HCT116 (cell line): ENCODE results near the gene ATRAID. TPM values are rescaled to one million over a fixed set of nuclear protein-coding genes. Genes with fewer than 3 reads are reported as not detected.

Experiments
- ATAC-seq: fragments of 200-7000 bp; cut with Tn5 transposase; 2 replicates; pipeline ENCODE4 v1.9.1; 2020; ENCODE audit warnings: mild to moderate bottlenecking, moderate library complexity
- BruUV-seq: library from RNA; stranded (reverse); fragments of 400-500 nt; replicated peaks from 2 replicates; lab custom pipeline; 2021; lab: Mats Ljungman, UMichigan
- CTCF ChIA-PET: fragments of 300-600 bp; sonication (Branson Sonifier 250); formaldehyde crosslinking; loops from one replicate; lab custom pipeline; 2021; ENCODE audit warnings: antibody characterized with exemption; lab: Charles Lee
- POLR2A ChIA-PET: fragments of 300-600, 350-600 bp; sonication (Branson Sonifier 250); formaldehyde crosslinking; loops from one replicate; lab custom pipeline; 2021; ENCODE audit warnings: antibody characterized with exemption; lab: Charles Lee
- RAD21 ChIA-PET, 2 experiments: fragments of 300-600 bp; sonication (Branson Sonifier 250); formaldehyde crosslinking; loops; one replicate each; lab custom pipeline; 2023; ENCODE audit warnings: low total read pairs in 2 of 2; ENCODE audit not compliant: uncharacterized antibody in 2 of 2, unreplicated experiment in 2 of 2, low non-redundant PET in 1 of 2; lab: Charles Lee
- DNase-seq: peaks from one replicate; pipeline ENCODE4 v3.0.0-alpha.2; 2010; ENCODE audit warnings: low read depth, low spot score
- H2AFZ ChIP-seq: fragments of 200-600 bp; shearing (Covaris generic), sonication (generic); 2 replicates; pipeline ENCODE4 v1.6.1; 2017; ENCODE audit warnings: low read depth, mixed run types, mixed read lengths, antibody characterized with exemption, low read length; ENCODE audit not compliant: poor library complexity, severe bottlenecking
- H3K27ac ChIP-seq: 2 replicates; pipeline ENCODE4 v1.5.1; 2012; ENCODE audit warnings: low read depth, low read length
- H3K27me3 ChIP-seq: fragments of 200-600 bp; sonication (generic); 2 replicates; pipeline ENCODE4 v1.6.1; 2016; ENCODE audit warnings: mixed run types, low read length, mixed read lengths; ENCODE audit not compliant: insufficient read depth
- H3K36me3 ChIP-seq, 2 experiments: fragments of 200-500 bp in 1 of 2; fragments of 200-600 bp in 1 of 2; sonication (Bioruptor generic) in 1 of 2; sonication (generic) in 1 of 2; 2 replicates each; pipeline versions ENCODE4 v1.5.1 to v1.6.1; 2014 to 2016; ENCODE audit warnings: low read length in 2 of 2, inconsistent platforms in 1 of 2, mixed read lengths in 1 of 2, mixed run types in 1 of 2; ENCODE audit not compliant: insufficient read depth in 2 of 2, control insufficient read depth in 1 of 2
- H3K4me1 ChIP-seq, 2 experiments: fragments of 200-600 bp in 1 of 2; sonication (generic) in 1 of 2; 2 replicates each; pipeline versions ENCODE4 v1.5.1 to v1.6.1; 2012 to 2017; ENCODE audit warnings: low read length in 2 of 2, inconsistent platforms in 1 of 2, mild to moderate bottlenecking in 1 of 2, mixed read lengths in 1 of 2, mixed run types in 1 of 2, moderate library complexity in 1 of 2; ENCODE audit not compliant: insufficient read depth in 2 of 2, control insufficient read depth in 1 of 2
- H3K4me2 ChIP-seq: fragments of 200-600 bp; sonication (generic); 2 replicates; pipeline ENCODE4 v1.6.1; 2017; ENCODE audit warnings: mixed run types, low read length, mixed read lengths
- H3K4me3 ChIP-seq, 2 experiments: fragments of 200-600 bp in 1 of 2; sonication (generic) in 1 of 2; replicated peaks in 1 of 2; 2 replicates each; pipeline ENCODE4 v1.5.1; 2011 to 2016; ENCODE audit warnings: low read length in 2 of 2, control low read depth in 1 of 2, low read depth in 1 of 2, mild to moderate bottlenecking in 1 of 2, mixed read lengths in 1 of 2, mixed run types in 1 of 2
- H3K79me2 ChIP-seq: fragments of 200-600 bp; sonication (generic); 2 replicates; pipeline ENCODE4 v1.6.1; 2017; ENCODE audit warnings: mild to moderate bottlenecking, mixed run types, low read length, moderate library complexity, mixed read lengths; ENCODE audit not compliant: insufficient read depth
- H3K9ac ChIP-seq: fragments of 200-600 bp; sonication (generic); 2 replicates; pipeline ENCODE4 v1.6.1; 2016; ENCODE audit warnings: low read length, mixed read lengths
- H3K9me2 ChIP-seq: fragments of 200-600 bp; sonication (generic), shearing (Covaris generic); 2 replicates; pipeline ENCODE4 v1.6.1; 2017; ENCODE audit warnings: mixed run types, mild to moderate bottlenecking, moderate library complexity; ENCODE audit not compliant: insufficient read depth
- H3K9me3 ChIP-seq, 2 experiments: fragments of 200-500 bp in 1 of 2; fragments of 200-600 bp in 1 of 2; sonication (Bioruptor generic) in 1 of 2; sonication (generic) in 1 of 2; 2 replicates each; pipeline ENCODE4 v1.6.1; 2014 to 2017; ENCODE audit warnings: low read length in 2 of 2, mixed read lengths in 2 of 2, inconsistent platforms in 1 of 2, low read depth in 1 of 2, mild to moderate bottlenecking in 1 of 2, mixed run types in 1 of 2, moderate library complexity in 1 of 2; ENCODE audit not compliant: control insufficient read depth in 1 of 2, insufficient read depth in 1 of 2
- H4K20me1 ChIP-seq: fragments of 200-600 bp; sonication (generic), shearing (Covaris generic); 2 replicates; pipeline ENCODE4 v1.6.1; 2017; ENCODE audit warnings: mixed run types, mild to moderate bottlenecking, moderate library complexity; ENCODE audit not compliant: insufficient read depth
- ATF3 ChIP-seq: IDR thresholded peaks from 2 replicates; pipeline ENCODE4 v1.6.1; 2012
- CBX3 ChIP-seq: IDR thresholded peaks from 2 replicates; pipeline ENCODE4 v1.6.1; 2012; ENCODE audit warnings: low read depth
- EGR1 ChIP-seq: IDR thresholded peaks from 2 replicates; pipeline ENCODE4 v1.6.1; 2012; ENCODE audit warnings: low read depth
- ELF1 ChIP-seq: IDR thresholded peaks from 2 replicates; pipeline ENCODE4 v1.6.1; 2012; ENCODE audit warnings: low read depth, borderline replicate concordance
- EZH2phosphoT487 ChIP-seq: fragments of 200-600 bp; IDR thresholded peaks from 2 replicates; pipeline ENCODE4 v1.6.1; 2018; ENCODE audit warnings: antibody characterized with exemption, borderline replicate concordance
- FOSL1 ChIP-seq: IDR thresholded peaks from 2 replicates; pipeline ENCODE4 v1.6.1; 2012; ENCODE audit warnings: low read depth
- JUND ChIP-seq: IDR thresholded peaks from 2 replicates; pipeline ENCODE4 v1.6.1; 2012
- POLR2A ChIP-seq: IDR thresholded peaks from 2 replicates; pipeline ENCODE4 v1.7.0; 2011; ENCODE audit warnings: borderline replicate concordance; ENCODE audit not compliant: insufficient read depth, insufficient read length; ENCODE audit errors: extremely low read depth
- POLR2AphosphoS5 ChIP-seq: IDR thresholded peaks from 2 replicates; pipeline ENCODE4 v1.6.1; 2011; ENCODE audit warnings: mild to moderate bottlenecking, low read depth, low read length, moderate library complexity
- RAD21 ChIP-seq: IDR thresholded peaks from 2 replicates; pipeline ENCODE4 v1.6.1; 2012; ENCODE audit warnings: low read depth, mild to moderate bottlenecking
- SP1 ChIP-seq: IDR thresholded peaks from 2 replicates; pipeline ENCODE4 v1.6.1; 2012; ENCODE audit warnings: low read depth
- intact Hi-C: fragments of 100-400 bp; cut with micrococcal nuclease; formaldehyde crosslinking; loops from 2 replicates; pipeline ENCODE4 v1.10.0; 2022
- total RNA-seq: library from RNA; stranded (reverse); gene quantifications from one replicate; pipeline ENCODE4 v1.2.1, GENCODE V29; 2021; ENCODE audit not compliant: unreplicated experiment
- TF ChIP-seq, protein P1 (sequence below): IDR thresholded peaks from 2 replicates; pipeline ENCODE4 v1.6.1; 2012
- TF ChIP-seq, protein P2 (sequence below), 3 experiments: fragments of 200-600 bp in 1 of 3; sonication (generic) in 1 of 3; IDR thresholded peaks in 2 of 3; conservative IDR thresholded peaks in 1 of 3; 2 replicates each; pipeline ENCODE4 v1.5.1; 2012 to 2017; ENCODE audit warnings: low read depth in 2 of 3, low read length in 2 of 3, antibody characterized with exemption in 1 of 3, borderline replicate concordance in 1 of 3, control low read depth in 1 of 3, mild to moderate bottlenecking in 1 of 3, mixed read lengths in 1 of 3, mixed run types in 1 of 3, moderate library complexity in 1 of 3; ENCODE audit not compliant: insufficient read depth in 1 of 3

The ATRAID gene
- total RNA-seq, 1 experiment from 2014 or later = 93.6 TPM

DNA sequence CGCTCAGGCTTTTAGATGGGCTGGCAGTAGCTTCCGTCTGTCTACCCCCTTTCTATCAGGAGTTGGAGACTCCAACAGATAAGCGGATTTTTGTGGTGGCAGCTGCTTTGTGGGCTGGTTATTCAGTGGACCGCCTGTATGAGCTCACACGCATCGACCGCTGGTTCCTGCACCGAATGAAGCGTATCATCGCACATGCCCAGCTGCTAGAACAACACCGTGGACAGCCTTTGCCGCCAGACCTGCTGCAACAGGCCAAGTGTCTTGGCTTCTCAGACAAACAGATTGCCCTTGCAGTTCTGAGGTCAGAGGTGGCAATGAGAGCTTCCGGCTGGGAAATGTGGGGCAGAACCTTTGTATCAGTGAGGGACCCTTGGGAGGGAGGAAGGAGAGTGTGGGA is 20.1 kb downstream of the ATRAID start:
- CTCF ChIA-PET = no interaction called here
- RAD21 ChIA-PET = no interaction called here
- TF ChIP-seq CBX3 (no peak), ELF1 (no peak), ATF3 (no peak), EGR1 (no peak), POLR2A (no peak), POLR2AphosphoS5 (no peak), JUND (no peak), EZH2phosphoT487 (no peak), SP1 (no peak), RAD21 (no peak), FOSL1 (no peak)
- TF ChIP-seq, protein P1, sequence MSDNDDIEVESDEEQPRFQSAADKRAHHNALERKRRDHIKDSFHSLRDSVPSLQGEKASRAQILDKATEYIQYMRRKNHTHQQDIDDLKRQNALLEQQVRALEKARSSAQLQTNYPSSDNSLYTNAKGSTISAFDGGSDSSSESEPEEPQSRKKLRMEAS = no peak
- TF ChIP-seq, protein P2, sequence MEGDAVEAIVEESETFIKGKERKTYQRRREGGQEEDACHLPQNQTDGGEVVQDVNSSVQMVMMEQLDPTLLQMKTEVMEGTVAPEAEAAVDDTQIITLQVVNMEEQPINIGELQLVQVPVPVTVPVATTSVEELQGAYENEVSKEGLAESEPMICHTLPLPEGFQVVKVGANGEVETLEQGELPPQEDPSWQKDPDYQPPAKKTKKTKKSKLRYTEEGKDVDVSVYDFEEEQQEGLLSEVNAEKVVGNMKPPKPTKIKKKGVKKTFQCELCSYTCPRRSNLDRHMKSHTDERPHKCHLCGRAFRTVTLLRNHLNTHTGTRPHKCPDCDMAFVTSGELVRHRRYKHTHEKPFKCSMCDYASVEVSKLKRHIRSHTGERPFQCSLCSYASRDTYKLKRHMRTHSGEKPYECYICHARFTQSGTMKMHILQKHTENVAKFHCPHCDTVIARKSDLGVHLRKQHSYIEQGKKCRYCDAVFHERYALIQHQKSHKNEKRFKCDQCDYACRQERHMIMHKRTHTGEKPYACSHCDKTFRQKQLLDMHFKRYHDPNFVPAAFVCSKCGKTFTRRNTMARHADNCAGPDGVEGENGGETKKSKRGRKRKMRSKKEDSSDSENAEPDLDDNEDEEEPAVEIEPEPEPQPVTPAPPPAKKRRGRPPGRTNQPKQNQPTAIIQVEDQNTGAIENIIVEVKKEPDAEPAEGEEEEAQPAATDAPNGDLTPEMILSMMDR (IDR thresholded peaks at IDR 0.05 in 2 of 3, conservative IDR thresholded peaks at IDR 0.05 in 1 of 3; ENCODE audit: borderline replicate concordance in 1 of 3, insufficient read depth in 1 of 3, low read depth in 2 of 3, low read length in 2 of 3) = no peak

More for the DNA sequence above, 20.1 kb downstream of the ATRAID start:
- Histone ChIP-seq H4K20me1 (peaks cover 9% of the 10 kb centered on the region), H3K27me3 (no peaks in the 10 kb centered on the region), H3K4me3 (no peak overlapping the region), H3K4me2 (no peak overlapping the region), H3K9ac (no peak overlapping the region), H3K27ac (no peak overlapping the region), H3K9me2 (no peaks in the 10 kb centered on the region), H3K79me2 (peaks cover 4% of the 10 kb centered on the region; the same call in 1 of the 2 replicates), H3K9me3 (no peaks in the 10 kb centered on the region), H3K4me1 (no peaks in the 10 kb centered on the region), H2AFZ (no peak overlapping the region), H3K36me3 (peaks cover 62 to 78% of the 10 kb centered on the region in 2 experiments)
- DNase-seq (no peak), ATAC-seq (no peak)
- BruUV-seq = TSS peak; percentile 13
- intact Hi-C loops = no loop called here
- POLR2A ChIA-PET = no interaction called here
